K562 (cell line): ENCODE measurements around the gene ZNF865.

Experiments used
- CCAR2 ChIP-seq: fragments of 200-400 bp; formaldehyde crosslinking; IDR thresholded peaks from 2 replicates; pipeline ENCODE4 v1.6.1; 2017; ENCODE audit warnings: mild to moderate bottlenecking, low read depth, low read length
- CEBPZ ChIP-seq: fragments of 150-350 bp; IDR thresholded peaks from 2 replicates; pipeline ENCODE4 v1.6.1; 2014; ENCODE audit warnings: low read depth, mild to moderate bottlenecking, low read length, borderline replicate concordance
- CTCF ChIP-seq, 3 experiments: IDR thresholded peaks in 2 of 3; conservative IDR thresholded peaks in 1 of 3; 2 replicates each; pipeline ENCODE4 v1.5.1; 2011 to 2012; ENCODE audit warnings: low read length in 3 of 3, mild to moderate bottlenecking in 3 of 3, control low read depth in 2 of 3, improper control_type of control experiment in 1 of 3, inconsistent platforms in 1 of 3, low read depth in 1 of 3, mixed read lengths in 1 of 3, moderate library complexity in 1 of 3; ENCODE audit not compliant: insufficient read depth in 2 of 3
- ELF2 ChIP-seq: fragments of 250-450 bp; sonication (Bioruptor Pico); IDR thresholded peaks from 2 replicates; pipeline ENCODE4 v1.5.0; 2021; ENCODE audit warnings: mild to moderate bottlenecking
- SP2 ChIP-seq: IDR thresholded peaks from 2 replicates; pipeline ENCODE4 v1.6.1; 2011; ENCODE audit warnings: mild to moderate bottlenecking, low read depth, low read length, moderate library complexity; ENCODE audit not compliant: poor library complexity, severe bottlenecking; ENCODE audit errors: extremely low read depth
- TCF7 ChIP-seq: sonication (generic); IDR thresholded peaks from 2 replicates; pipeline ENCODE4 v1.6.1; 2016; ENCODE audit warnings: antibody characterized with exemption, borderline replicate concordance
- TFAP4 ChIP-seq: sonication (generic); formaldehyde crosslinking; IDR thresholded peaks from 2 replicates; pipeline ENCODE4 v1.8.0; 2022; ENCODE audit warnings: missing genetic modification reagents, mild to moderate bottlenecking, moderate library complexity, borderline replicate concordance
- ZNF324 ChIP-seq: fragments of 250-450 bp; sonication (Bioruptor Pico); IDR thresholded peaks from 2 replicates; pipeline ENCODE4 v1.4.0; 2020; ENCODE audit warnings: mild to moderate bottlenecking
- ZNF589 ChIP-seq: fragments of 200-800 bp; sonication (Bioruptor generic); IDR thresholded peaks from 2 replicates; pipeline ENCODE4 v1.6.1; 2016; ENCODE audit warnings: low read depth, missing genetic modification characterization, missing compliant biosample characterization

- TF ChIP-seq CEBPZ (no peak), ZNF324 (CRISPR knock-in tag) (no peak), CTCF (IDR thresholded peaks at IDR 0.05 in 2 of 3, conservative IDR thresholded peaks at IDR 0.05 in 1 of 3; ENCODE audit: insufficient read depth in 2 of 3, low read depth in 1 of 3, low read length in 3 of 3) (no peak), ELF2 (CRISPR knock-in tag) (no peak), ZNF589 (CRISPR knock-in tag) (no peak), CCAR2 (no peak), TCF7 (no peak), SP2 (no peak), TFAP4 (CRISPR knock-in tag) (no peak)
Observed at GRCh38 chr19:55596304-55596703, 9.1 kb upstream of the ZNF865 start.
